HEK293T (cell line): ENCODE measurements around the gene OCRL.

Source experiments
- BHLHE40 ChIP-seq: fragments of 450-650 bp; IDR thresholded peaks from 2 replicates; pipeline ENCODE4 v1.6.1; 2016; ENCODE audit warnings: mild to moderate bottlenecking, moderate library complexity, borderline replicate concordance
- HDGF ChIP-seq: fragments of 450-650 bp; IDR thresholded peaks from 2 replicates; pipeline ENCODE4 v1.6.1; 2017; ENCODE audit warnings: antibody characterized with exemption, borderline replicate concordance
- SP1 ChIP-seq: fragments of 450-650 bp; IDR thresholded peaks from 2 replicates; pipeline ENCODE4 v1.6.1; 2017

- TF ChIP-seq SP1: no peak
- no peak for TF ChIP-seq BHLHE40
- TF ChIP-seq HDGF: no peak
These were observed 9.6 kb upstream of the OCRL start for GRCh38 chrX:129530410-129530809.
